ENCODE results near the gene CTNNA3. TPM values are rescaled to one million over a fixed set of nuclear protein-coding genes. Genes with fewer than 3 reads are reported as not detected.
"Not testable (repeated sequence)": the region's sequence is repeated elsewhere in the genome, so short reads cannot be mapped to it uniquely, and the experiment has no call there.

Gene CTNNA3
- total RNA-seq, 1 donor from 2014 or later = 0.30 TPM

DNA sequence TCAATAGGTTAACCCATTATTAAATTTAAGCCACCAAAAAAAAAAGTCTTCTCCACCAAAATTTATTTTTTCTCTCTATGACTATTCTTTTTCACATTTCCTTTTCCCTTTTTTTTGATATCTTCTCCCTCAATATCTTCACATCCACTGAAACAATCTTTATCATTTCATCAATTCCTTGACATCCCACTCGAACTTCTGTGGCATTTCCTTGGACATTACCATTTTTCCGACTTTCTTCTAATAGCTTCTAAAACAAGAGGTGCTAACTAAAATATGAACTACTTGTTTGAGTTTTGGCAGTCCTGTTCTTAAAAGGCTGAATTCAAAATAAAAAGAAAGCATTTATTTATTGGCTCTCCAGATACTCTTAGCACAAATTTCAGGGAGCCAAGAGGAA is 684 bp upstream of the CTNNA3 start:
- H3K27ac Mint-ChIP-seq (ENCODE audit: unreplicated experiment) = no peak overlapping the region
- H3K27me3 Mint-ChIP-seq (ENCODE audit: unreplicated experiment) = peaks cover 43% of the 10 kb centered on the region
- no peaks in the 10 kb centered on the region for H3K36me3 Mint-ChIP-seq (ENCODE audit: unreplicated experiment)
- H3K4me1 Mint-ChIP-seq (ENCODE audit: unreplicated experiment) = peaks cover 1% of the 10 kb centered on the region
- TF ChIP-seq, protein P1, sequence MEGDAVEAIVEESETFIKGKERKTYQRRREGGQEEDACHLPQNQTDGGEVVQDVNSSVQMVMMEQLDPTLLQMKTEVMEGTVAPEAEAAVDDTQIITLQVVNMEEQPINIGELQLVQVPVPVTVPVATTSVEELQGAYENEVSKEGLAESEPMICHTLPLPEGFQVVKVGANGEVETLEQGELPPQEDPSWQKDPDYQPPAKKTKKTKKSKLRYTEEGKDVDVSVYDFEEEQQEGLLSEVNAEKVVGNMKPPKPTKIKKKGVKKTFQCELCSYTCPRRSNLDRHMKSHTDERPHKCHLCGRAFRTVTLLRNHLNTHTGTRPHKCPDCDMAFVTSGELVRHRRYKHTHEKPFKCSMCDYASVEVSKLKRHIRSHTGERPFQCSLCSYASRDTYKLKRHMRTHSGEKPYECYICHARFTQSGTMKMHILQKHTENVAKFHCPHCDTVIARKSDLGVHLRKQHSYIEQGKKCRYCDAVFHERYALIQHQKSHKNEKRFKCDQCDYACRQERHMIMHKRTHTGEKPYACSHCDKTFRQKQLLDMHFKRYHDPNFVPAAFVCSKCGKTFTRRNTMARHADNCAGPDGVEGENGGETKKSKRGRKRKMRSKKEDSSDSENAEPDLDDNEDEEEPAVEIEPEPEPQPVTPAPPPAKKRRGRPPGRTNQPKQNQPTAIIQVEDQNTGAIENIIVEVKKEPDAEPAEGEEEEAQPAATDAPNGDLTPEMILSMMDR (IDR thresholded peaks at IDR 0.05) = no peak
- no peaks in the 10 kb centered on the region for H3K9me3 Mint-ChIP-seq (ENCODE audit: unreplicated experiment)
- DNase-seq (ENCODE audit: extremely low spot score, unreplicated experiment) = no peak
- H3K4me3 Mint-ChIP-seq (ENCODE audit: unreplicated experiment) = no peak overlapping the region

DNA sequence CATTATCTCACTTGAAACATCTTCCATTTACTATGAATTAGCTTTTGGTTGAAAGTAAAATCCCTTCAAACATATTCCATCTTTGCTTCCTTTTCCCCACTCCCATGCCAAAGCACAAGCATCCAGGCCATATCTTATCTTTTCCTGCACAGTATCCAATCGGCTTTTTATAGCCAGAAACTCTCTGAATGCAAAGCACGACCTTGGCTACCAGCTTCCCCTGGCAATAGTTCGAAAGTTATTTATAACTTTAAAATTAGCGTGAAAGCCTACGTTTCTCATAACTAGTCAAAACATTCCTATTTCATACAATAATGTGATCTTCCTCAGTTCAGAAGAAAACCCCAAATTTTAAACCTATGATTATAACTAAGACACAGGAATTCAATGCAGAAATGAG is 440 bp downstream of the CTNNA3 start:
- TF ChIP-seq, protein P1 (IDR thresholded peaks at IDR 0.05) = no peak
- Mint-ChIP-seq H3K4me3 (ENCODE audit: unreplicated experiment) (no peak overlapping the region), H3K27ac (ENCODE audit: unreplicated experiment) (no peak overlapping the region), H3K27me3 (ENCODE audit: unreplicated experiment) (peaks cover 40% of the 10 kb centered on the region), H3K4me1 (ENCODE audit: unreplicated experiment) (peaks cover 1% of the 10 kb centered on the region), H3K9me3 (ENCODE audit: unreplicated experiment) (no peaks in the 10 kb centered on the region), H3K36me3 (ENCODE audit: unreplicated experiment) (no peaks in the 10 kb centered on the region)
- no peak for DNase-seq (ENCODE audit: extremely low spot score, unreplicated experiment)

DNA sequence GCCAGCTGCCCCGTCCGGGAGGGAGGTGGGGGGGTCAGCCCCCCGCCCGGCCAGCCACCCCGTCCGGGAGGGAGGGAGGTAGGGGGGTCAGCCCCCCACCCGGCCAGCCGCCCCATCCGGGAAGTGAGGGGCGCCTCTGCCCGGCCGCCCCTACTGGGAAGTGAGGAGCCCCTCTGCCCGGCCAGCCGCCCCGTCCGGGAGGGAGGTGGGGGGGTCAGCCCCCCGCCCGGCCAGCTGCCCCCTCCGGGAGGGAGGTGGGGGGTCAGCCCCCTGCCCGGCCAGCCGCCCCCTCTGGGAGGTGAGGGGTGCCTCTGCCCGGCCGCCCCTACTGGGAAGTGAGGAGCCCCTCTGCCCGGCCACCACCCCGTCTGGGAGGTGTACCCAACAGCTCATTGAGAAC is 4.1 kb downstream of the CTNNA3 start:
- not testable (repeated sequence) for H3K9me3 Mint-ChIP-seq (ENCODE audit: unreplicated experiment); H3K4me3 Mint-ChIP-seq (ENCODE audit: unreplicated experiment); H3K4me1 Mint-ChIP-seq (ENCODE audit: unreplicated experiment); DNase-seq (ENCODE audit: extremely low spot score, unreplicated experiment); H3K27ac Mint-ChIP-seq (ENCODE audit: unreplicated experiment); H3K36me3 Mint-ChIP-seq (ENCODE audit: unreplicated experiment)
- peaks cover 39% of the 10 kb centered on the region for H3K27me3 Mint-ChIP-seq (ENCODE audit: unreplicated experiment)

DNA sequence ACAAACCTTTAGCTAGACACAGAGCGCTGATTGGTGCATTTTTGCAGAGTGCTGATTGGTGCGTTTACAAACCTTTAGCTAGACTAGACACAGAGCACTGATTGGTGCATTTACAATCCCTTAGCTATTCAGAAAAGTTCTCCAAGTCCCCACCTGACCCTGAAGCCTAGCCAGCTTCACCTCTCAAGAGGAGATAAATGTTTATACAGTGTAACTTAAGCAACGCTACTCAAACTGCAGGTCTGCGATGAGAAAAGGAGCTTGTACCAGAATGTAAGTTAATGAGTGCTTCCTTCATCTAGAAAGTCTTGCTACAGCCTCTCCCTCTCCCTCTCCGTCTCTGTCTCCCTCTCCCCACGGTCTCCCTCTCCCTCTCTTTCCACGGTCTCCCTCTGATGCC is 5.5 kb downstream of the CTNNA3 start:
- not testable (repeated sequence) for H3K27ac Mint-ChIP-seq (ENCODE audit: unreplicated experiment); H3K4me1 Mint-ChIP-seq (ENCODE audit: unreplicated experiment); DNase-seq (ENCODE audit: extremely low spot score, unreplicated experiment); H3K36me3 Mint-ChIP-seq (ENCODE audit: unreplicated experiment); H3K4me3 Mint-ChIP-seq (ENCODE audit: unreplicated experiment); H3K9me3 Mint-ChIP-seq (ENCODE audit: unreplicated experiment)
- H3K27me3 Mint-ChIP-seq (ENCODE audit: unreplicated experiment) = peaks cover 25% of the 10 kb centered on the region

DNA sequence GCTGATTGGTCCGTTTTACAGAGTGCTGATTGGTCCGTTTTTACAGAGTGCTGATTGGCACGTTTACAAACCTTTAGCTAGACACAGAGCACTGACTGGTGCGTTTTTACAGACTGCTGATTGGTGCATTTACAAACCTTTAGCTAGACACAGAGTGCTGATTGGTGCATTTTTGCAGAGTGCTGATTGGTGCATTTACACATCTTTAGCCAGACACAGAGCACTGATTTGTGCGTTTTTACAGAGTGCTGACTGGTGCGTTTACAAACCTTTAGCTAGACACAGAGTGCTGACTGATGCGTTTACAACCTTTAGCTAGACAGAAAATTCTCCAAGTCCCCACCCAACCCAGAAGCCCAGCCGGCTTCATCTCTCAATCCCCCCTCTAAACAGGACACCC is 11.9 kb downstream of the CTNNA3 start:
- not testable (repeated sequence) for H3K27me3 Mint-ChIP-seq (ENCODE audit: unreplicated experiment); H3K36me3 Mint-ChIP-seq (ENCODE audit: unreplicated experiment); DNase-seq (ENCODE audit: extremely low spot score, unreplicated experiment); H3K27ac Mint-ChIP-seq (ENCODE audit: unreplicated experiment); H3K4me1 Mint-ChIP-seq (ENCODE audit: unreplicated experiment); H3K4me3 Mint-ChIP-seq (ENCODE audit: unreplicated experiment)
- H3K9me3 Mint-ChIP-seq (ENCODE audit: unreplicated experiment) = peaks cover 14% of the 10 kb centered on the region

DNA sequence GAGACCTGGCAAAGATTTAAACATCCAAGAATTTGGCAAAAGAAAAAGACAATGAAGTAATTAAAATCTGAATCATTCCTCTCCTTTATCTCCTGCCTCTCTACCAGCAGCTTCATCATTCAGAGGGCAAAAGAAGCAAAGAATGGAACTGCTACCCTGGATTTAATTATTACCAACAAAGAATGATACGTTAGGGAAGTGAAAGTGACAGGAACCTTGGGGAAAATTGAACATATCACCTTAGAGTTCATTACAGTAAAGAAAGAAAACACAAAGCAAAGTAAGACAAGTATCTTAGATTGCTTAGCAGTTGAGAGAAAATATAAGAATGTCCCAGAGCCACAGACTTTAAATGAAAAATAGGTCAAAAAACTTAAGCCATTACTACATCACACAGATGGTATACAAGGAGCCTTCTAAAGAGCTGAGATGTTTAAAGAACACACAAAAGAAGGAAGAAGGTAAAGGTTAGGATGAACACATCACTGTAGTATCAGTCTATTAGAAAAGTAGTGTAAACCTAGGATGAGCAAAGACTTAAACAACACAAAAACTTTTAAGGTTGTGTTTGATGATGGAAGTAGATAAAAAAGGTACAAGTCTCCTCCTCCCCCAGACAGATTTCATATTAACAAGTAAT is 17.5 kb downstream of the CTNNA3 start:
- Mint-ChIP-seq H3K9me3 (ENCODE audit: unreplicated experiment) (peaks cover under 1% of the 10 kb centered on the region), H3K27me3 (ENCODE audit: unreplicated experiment) (peaks cover 25% of the 10 kb centered on the region)
- TF ChIP-seq, protein P1 (IDR thresholded peaks at IDR 0.05) = no peak

More for the DNA sequence above, 17.5 kb downstream of the CTNNA3 start:
- Mint-ChIP-seq H3K27ac (ENCODE audit: unreplicated experiment) (no peak overlapping the region), H3K36me3 (ENCODE audit: unreplicated experiment) (no peaks in the 10 kb centered on the region), H3K4me1 (ENCODE audit: unreplicated experiment) (no peaks in the 10 kb centered on the region), H3K4me3 (ENCODE audit: unreplicated experiment) (no peak overlapping the region)
- DNase-seq (ENCODE audit: extremely low spot score, unreplicated experiment) = no peak
